HG02885 (cell line): ENCODE results near the gene ADM2.
"Not testable (repeated sequence)": the region's sequence is repeated elsewhere in the genome, so short reads cannot be mapped to it uniquely, and the experiment has no call there.

Source experiments
- ATAC-seq: cut with Tn5 transposase; IDR thresholded peaks from one replicate; pipeline ENCODE4 v1.9.1; 2021; ENCODE audit warnings: mild to moderate bottlenecking; ENCODE audit not compliant: unreplicated experiment, poor library complexity

Gene ADM2

GRCh38 chr22:50532824-50533796 lies 51.8 kb downstream of the ADM2 start:
- no peak for ATAC-seq

DNA sequence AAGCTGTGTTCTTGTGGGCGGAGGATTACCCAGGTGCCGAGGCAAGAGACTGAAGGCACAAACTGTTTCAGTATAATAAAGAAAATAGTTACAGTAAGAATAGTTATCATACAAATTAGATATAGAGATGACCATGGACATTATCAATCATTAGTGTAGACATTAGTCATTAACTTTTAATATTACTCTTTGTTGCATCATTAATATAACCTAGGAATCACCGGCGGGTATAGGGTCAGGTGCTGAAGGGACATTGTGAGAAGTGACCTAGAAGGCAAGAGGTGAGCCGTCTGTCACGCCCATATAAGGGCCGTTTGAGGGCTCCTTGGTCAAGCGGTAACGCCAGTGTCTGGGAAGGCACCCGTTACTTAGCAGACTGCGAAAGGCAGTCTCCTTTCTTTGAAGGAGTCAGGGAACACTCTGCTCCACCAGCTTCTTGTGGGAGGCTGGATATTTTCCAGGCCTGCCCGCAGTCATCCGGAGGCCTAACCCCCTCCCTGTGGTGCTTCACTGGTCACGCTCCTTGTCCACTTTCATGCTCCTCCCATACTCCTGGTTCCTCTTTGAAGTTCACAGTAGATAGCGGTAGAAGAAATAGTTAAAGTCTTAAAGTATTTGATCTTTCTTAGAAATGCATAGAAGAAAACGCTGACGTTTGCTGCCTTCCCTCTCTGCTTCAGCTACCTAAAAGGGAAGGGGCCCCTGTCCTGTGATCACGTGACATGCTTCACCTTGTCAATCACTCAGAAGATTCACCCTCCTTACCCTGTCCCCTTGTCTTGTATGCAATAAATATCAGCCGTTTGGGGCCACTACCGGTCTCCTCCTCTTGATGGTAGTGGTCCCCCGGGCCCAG lies 52.7 kb downstream of the ADM2 start:
- not testable (repeated sequence) for ATAC-seq

- no peak for ATAC-seq
Observed at GRCh38 chr22:50535113-50535512, 53.8 kb downstream of the ADM2 start.
